Measurements from ENCODE around the gene PDHX. TPM values are rescaled to one million over a fixed set of nuclear protein-coding genes. Genes with fewer than 3 reads are reported as not detected.

The PDHX gene
- polyA plus RNA-seq, 1 donor (not counting 4 experiments of a cell fraction or from before 2014, with no cell fraction given), result 28.5 TPM

GRCh38 chr11:35016916-35017315 is 100.5 kb downstream of the PDHX start:
- no peak for TF ChIP-seq CTCF (optimal IDR thresholded peaks at IDR 0.05 in 1 of 3, IDR thresholded peaks at IDR 0.05 in 1 of 3, conservative IDR thresholded peaks at IDR 0.05 in 1 of 3; ENCODE audit: extremely low read depth in 1 of 3, insufficient read depth in 2 of 3, low read length in 3 of 3)
- no peak for TF ChIP-seq EZH2 (IDR thresholded peaks at IDR 0.05; ENCODE audit: low read length)
- Histone ChIP-seq H3K27ac (ENCODE audit: control insufficient read depth, insufficient read depth, low read length) (no peak overlapping the region), H3K9me3 (ENCODE audit: control insufficient read depth, low read depth, low read length) (no peaks in the 10 kb centered on the region), H3K36me3 (ENCODE audit: control insufficient read depth in 2 of 2, extremely low read depth in 1 of 2, insufficient read depth in 2 of 2, low read length in 2 of 2) (no peaks in the 10 kb centered on the region), H3K79me2 (ENCODE audit: control insufficient read depth, insufficient read depth, low read length) (no peaks in the 10 kb centered on the region), H3K4me3 (ENCODE audit: control insufficient read depth in 2 of 3, extremely low read depth in 1 of 3, insufficient read depth in 2 of 3, low read depth in 1 of 3, low read length in 3 of 3) (no peak overlapping the region), H3K4me1 (ENCODE audit: control insufficient read depth, extremely low read depth, insufficient read depth, low read length) (peaks cover 7% of the 10 kb centered on the region), H4K20me1 (ENCODE audit: control insufficient read depth, extremely low read depth, insufficient read depth, low read length) (no peaks in the 10 kb centered on the region), H3K9me1 (ENCODE audit: control insufficient read depth, extremely low read depth, insufficient read depth, low read length) (no peaks in the 10 kb centered on the region), H3K27me3 (ENCODE audit: control insufficient read depth, extremely low read depth, insufficient read depth, low read length) (no peaks in the 10 kb centered on the region), H3K4me2 (ENCODE audit: control insufficient read depth, extremely low read depth, insufficient read depth, low read depth, low read length) (no peak overlapping the region), H2AFZ (ENCODE audit: control insufficient read depth, low read length) (no peak overlapping the region), H3K9ac (ENCODE audit: control insufficient read depth, extremely low read depth, insufficient read depth, low read length) (no peak overlapping the region)
- FAIRE-seq, result no peak
- DNase-seq (ENCODE audit: low read depth, low spot score), result no peak
- dilution Hi-C loops (cut with MboI; ENCODE audit: extremely low pct_ligation_motif_present, low sequenced_read_pairs), result no loop called here

- Histone ChIP-seq H3K27me3 (ENCODE audit: control insufficient read depth, extremely low read depth, insufficient read depth, low read length) (no peaks in the 10 kb centered on the region), H3K9me3 (ENCODE audit: control insufficient read depth, low read depth, low read length) (no peaks in the 10 kb centered on the region), H3K36me3 (ENCODE audit: control insufficient read depth in 2 of 2, extremely low read depth in 1 of 2, insufficient read depth in 2 of 2, low read length in 2 of 2) (no peaks in the 10 kb centered on the region), H3K4me1 (ENCODE audit: control insufficient read depth, extremely low read depth, insufficient read depth, low read length) (peaks cover 7% of the 10 kb centered on the region), H3K79me2 (ENCODE audit: control insufficient read depth, insufficient read depth, low read length) (no peaks in the 10 kb centered on the region), H4K20me1 (ENCODE audit: control insufficient read depth, extremely low read depth, insufficient read depth, low read length) (no peaks in the 10 kb centered on the region), H3K9ac (ENCODE audit: control insufficient read depth, extremely low read depth, insufficient read depth, low read length) (no peak overlapping the region), H3K27ac (ENCODE audit: control insufficient read depth, insufficient read depth, low read length) (no peak overlapping the region), H2AFZ (ENCODE audit: control insufficient read depth, low read length) (no peak overlapping the region), H3K4me3 (ENCODE audit: control insufficient read depth in 2 of 3, extremely low read depth in 1 of 3, insufficient read depth in 2 of 3, low read depth in 1 of 3, low read length in 3 of 3) (no peak overlapping the region), H3K9me1 (ENCODE audit: control insufficient read depth, extremely low read depth, insufficient read depth, low read length) (no peaks in the 10 kb centered on the region), H3K4me2 (ENCODE audit: control insufficient read depth, extremely low read depth, insufficient read depth, low read depth, low read length) (no peak overlapping the region)
- peak; percentile 34 for FAIRE-seq
- TF ChIP-seq EZH2 (IDR thresholded peaks at IDR 0.05; ENCODE audit: low read length) (no peak), CTCF (optimal IDR thresholded peaks at IDR 0.05 in 1 of 3, IDR thresholded peaks at IDR 0.05 in 1 of 3, conservative IDR thresholded peaks at IDR 0.05 in 1 of 3; ENCODE audit: extremely low read depth in 1 of 3, insufficient read depth in 2 of 3, low read length in 3 of 3) (no peak)
- dilution Hi-C loops (cut with MboI; ENCODE audit: extremely low pct_ligation_motif_present, low sequenced_read_pairs), result no loop called here
- no peak for DNase-seq (ENCODE audit: low read depth, low spot score)
Measured at GRCh38 chr11:35017528-35018342, 101.3 kb downstream of the PDHX start.

All from keratinocyte (primary cell).